GM12801 (cell line): ENCODE measurements around the gene MAGI1.

ENCODE experiments used
- TF ChIP-seq, protein P1 (sequence below): IDR thresholded peaks from one replicate; pipeline ENCODE4 v1.5.1; 2011; ENCODE audit warnings: control low read depth; ENCODE audit not compliant: insufficient read length; ENCODE audit errors: extremely low read depth

The MAGI1 gene

DNA sequence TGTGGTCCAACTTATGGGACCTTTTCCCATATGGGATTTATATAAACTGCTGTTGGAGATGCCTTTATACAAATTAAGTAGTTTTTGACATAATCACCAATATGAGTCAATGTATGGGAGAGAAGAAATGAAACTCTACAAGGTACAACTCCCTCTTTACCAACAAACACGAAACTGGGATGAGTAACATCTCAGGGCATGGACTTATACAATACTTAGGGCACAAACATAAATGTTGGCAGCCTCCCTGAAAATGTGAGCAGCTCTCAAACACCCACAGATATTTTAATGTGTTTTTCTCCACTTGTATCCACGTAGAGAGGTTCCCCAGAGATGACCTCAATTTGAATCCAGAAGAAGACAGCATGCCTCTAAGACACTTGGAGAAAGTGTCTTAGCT, 161.6 kb downstream of the MAGI1 start:
- TF ChIP-seq, protein P1, sequence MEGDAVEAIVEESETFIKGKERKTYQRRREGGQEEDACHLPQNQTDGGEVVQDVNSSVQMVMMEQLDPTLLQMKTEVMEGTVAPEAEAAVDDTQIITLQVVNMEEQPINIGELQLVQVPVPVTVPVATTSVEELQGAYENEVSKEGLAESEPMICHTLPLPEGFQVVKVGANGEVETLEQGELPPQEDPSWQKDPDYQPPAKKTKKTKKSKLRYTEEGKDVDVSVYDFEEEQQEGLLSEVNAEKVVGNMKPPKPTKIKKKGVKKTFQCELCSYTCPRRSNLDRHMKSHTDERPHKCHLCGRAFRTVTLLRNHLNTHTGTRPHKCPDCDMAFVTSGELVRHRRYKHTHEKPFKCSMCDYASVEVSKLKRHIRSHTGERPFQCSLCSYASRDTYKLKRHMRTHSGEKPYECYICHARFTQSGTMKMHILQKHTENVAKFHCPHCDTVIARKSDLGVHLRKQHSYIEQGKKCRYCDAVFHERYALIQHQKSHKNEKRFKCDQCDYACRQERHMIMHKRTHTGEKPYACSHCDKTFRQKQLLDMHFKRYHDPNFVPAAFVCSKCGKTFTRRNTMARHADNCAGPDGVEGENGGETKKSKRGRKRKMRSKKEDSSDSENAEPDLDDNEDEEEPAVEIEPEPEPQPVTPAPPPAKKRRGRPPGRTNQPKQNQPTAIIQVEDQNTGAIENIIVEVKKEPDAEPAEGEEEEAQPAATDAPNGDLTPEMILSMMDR, result no peak

DNA sequence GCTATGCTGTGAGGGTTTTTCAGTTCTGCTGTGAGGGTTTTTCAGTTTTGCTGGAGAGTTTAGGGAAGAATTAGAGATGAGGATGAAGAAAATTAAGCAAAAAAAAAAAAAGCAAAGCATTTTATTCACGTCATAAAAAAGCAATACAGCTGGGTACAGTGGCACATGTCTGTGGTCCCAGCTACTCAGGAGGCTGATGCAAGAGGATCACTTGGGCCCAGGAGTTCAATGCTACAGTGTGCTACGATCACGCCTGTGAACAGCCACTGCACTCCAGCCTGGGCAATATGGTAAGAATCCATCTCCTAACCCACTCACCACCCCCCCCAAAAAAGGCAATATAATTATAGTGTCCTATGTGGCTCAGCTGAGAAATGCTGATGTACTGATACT, 162.7 kb downstream of the MAGI1 start:
- TF ChIP-seq, protein P1, result no peak

DNA sequence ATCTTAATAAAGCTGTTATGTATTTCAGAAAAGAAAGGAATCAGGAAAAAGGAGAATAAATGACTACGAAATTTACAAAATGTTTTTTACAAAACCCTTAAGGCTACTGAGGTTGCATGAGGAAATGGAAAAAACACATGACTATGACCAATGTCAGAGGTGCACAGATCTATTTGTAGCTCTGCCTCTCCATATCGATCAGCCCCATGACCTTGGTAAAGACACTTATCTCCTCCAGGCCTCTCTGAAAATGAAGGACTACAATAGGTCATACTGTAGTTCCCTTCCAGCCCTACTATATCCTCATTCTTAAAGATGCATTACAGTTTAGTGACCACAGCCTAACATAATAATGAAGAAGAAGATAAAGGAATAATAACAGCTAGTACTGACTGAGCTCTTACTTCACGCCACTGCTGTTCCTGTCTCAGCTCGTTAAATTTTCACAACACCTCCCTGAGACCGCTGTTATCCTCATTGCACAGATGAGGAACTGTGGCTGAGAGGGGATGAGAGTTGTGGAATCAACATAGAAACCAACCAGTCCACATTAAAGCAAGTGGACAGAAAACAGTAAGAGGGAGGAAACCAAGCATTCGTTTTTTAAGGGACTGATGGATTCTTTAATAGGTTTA, 163.2 kb downstream of the MAGI1 start:
- TF ChIP-seq, protein P1, result no peak

DNA sequence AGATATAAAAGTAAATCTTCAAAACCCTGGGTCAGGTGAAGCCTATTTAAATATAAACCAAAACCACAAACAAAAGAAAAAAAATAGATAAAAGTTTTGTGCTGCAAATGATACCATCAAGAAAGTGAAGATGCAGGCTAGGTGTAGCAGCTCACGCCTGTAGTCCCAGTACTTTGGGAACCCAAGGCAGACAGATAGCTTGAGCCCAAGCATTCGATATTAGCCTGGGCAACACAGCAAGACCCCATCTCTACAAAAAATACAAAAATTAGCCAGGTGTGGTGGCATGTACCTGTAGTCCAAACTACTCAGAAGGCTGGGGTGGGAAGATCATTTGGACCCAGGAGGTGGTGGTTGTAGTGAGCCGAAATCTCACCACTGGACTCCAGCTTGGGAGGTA, 164.8 kb downstream of the MAGI1 start:
- TF ChIP-seq, protein P1, result no peak

DNA sequence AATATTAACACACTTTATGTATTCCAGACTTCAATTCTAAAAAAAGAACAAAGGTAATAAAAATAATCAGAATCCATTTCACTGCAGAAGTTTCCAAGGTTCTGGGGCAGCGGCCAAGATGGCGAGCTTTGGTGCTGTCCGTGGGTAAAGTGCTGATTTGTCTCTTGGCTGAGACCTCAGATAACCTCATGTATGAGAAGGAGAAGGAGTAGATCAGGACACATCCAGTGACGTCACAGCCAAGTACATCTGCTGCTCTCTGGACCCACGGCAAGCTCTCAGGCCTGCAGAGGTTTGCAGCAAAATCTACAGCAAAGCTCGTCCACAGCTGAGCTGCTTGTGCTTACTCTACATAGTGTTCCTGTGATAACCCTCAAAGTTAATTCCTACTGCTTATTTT, 165.7 kb downstream of the MAGI1 start:
- TF ChIP-seq, protein P1, result no peak

DNA sequence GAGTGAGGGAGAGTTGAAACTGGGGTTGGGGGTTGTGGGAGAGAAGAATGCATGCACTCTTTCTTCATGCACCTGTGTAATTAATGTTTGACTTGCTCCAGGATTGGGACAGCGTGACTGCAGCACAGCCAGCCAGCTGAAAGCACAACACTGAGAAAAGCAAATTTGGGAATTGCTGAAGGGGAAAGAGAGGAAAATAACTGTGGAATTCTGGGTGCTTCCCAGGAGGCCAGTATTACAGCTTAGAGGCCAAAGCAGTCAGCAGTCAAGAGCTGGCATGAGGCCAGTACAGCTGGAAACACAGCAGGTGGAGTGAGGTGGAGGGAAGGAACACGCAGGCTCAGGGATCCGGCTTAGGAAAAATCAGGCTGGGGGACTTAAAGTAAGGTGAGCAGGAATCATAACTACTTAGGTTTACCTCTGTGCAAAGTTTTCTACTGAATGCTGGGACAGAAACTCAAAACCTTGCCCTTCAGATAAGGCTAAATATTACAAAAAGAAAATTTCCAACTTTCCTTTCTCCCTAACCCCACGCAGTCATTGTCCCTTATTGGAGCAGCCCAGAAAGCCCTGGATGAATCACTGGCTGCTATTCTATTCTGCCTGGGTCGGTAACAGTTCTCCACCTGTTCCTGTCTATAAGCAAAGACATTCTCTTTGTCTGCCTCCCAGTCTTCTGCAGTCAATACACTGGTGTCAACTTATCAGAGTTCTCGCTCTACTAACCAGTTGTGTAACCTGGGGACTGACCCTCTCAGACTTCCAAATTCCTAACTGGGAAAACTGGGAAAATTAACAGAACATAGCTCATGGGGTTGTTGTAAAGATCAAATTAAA, 167.2 kb downstream of the MAGI1 start:
- TF ChIP-seq, protein P1, result no peak

GRCh38 chr3:65869798-65870197, 168.9 kb downstream of the MAGI1 start:
- TF ChIP-seq, protein P1, result no peak
